GDM1 (cell line): ENCODE data around the gene FAT2.

Experiments used
- DNase-seq: peaks from one replicate; lab custom pipeline; 2025; lab: John Stamatoyannopoulos, UW

The FAT2 gene, protein sequence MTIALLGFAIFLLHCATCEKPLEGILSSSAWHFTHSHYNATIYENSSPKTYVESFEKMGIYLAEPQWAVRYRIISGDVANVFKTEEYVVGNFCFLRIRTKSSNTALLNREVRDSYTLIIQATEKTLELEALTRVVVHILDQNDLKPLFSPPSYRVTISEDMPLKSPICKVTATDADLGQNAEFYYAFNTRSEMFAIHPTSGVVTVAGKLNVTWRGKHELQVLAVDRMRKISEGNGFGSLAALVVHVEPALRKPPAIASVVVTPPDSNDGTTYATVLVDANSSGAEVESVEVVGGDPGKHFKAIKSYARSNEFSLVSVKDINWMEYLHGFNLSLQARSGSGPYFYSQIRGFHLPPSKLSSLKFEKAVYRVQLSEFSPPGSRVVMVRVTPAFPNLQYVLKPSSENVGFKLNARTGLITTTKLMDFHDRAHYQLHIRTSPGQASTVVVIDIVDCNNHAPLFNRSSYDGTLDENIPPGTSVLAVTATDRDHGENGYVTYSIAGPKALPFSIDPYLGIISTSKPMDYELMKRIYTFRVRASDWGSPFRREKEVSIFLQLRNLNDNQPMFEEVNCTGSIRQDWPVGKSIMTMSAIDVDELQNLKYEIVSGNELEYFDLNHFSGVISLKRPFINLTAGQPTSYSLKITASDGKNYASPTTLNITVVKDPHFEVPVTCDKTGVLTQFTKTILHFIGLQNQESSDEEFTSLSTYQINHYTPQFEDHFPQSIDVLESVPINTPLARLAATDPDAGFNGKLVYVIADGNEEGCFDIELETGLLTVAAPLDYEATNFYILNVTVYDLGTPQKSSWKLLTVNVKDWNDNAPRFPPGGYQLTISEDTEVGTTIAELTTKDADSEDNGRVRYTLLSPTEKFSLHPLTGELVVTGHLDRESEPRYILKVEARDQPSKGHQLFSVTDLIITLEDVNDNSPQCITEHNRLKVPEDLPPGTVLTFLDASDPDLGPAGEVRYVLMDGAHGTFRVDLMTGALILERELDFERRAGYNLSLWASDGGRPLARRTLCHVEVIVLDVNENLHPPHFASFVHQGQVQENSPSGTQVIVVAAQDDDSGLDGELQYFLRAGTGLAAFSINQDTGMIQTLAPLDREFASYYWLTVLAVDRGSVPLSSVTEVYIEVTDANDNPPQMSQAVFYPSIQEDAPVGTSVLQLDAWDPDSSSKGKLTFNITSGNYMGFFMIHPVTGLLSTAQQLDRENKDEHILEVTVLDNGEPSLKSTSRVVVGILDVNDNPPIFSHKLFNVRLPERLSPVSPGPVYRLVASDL (N-terminal part only)

DNA sequence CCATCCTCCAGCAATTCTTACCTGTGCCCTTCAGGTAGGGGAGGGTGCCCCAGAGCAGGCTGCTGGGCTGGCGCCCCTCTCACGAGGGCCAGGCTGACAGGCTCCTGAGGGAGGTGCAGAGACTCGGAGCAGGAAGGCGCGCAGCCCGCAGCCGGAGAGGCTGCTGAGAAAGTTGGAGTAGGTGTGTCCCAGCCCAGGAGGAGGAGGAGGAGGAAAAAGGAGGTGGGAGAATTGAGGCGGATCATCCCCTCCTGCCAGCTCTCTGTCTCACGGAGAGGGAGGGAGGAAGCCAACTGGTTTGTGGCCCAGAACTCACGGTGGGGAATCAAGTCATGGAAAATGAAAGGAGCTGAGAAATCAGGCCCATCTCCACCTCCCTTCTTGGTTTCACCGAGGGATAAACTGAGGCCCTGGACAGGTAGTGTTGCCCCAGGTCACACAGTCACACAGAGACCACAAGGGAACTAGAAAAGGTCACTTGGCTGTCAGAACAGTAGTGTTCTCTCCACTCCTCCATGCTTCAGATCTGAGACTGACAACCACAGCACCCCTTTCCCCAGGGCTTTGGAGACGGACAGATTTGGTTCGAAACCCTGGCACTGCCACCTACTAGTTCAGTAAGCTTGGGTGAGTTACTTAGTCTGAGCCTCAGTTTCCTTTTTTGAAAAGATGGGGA is at the start of gene FAT2:
Gene FAT2 (minus strand): TSS at position 188 of the 676 bp plus-strand sequence. CDS start 22,400 bp downstream, outside the sequence.
- no peak for DNase-seq

DNA sequence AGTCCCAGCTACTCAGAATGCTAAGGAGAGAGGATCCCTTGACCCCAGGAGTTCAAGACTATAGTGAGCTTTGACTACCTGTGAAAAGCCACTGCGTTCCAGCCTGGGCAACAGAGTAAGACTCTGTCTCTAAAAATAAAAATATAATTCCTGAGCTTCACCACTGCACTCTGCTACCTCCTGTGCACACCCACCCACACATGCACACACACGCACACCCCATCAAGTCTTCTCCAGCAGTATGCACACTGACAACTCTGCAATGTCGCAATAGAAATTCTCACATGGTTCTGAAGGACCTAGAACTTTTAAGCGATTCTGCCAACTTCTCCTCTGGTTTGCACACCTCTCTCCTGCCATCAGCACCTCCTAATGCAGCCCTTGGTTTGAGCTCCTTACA is 47.5 kb upstream of the FAT2 start:
- no peak for DNase-seq

DNA sequence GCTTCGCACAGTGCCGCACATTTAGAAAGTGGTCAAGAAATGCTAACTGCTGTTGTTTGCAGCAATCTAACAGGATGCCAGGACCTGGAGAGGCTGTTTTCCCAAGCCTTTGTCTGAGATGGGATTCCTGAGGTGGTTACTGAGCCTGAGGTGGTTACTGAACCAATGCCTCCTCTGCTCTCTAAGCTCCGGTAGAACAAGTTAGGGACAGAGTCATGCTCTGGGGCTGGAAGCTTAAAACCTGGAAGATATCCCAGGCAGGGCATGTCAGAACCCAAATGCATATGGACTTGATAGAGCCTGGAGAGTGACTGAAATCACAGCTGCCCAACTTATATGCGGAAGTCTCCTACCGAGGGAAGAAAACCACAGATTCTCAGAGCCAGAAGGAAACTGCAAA is 46.5 kb upstream of the FAT2 start:
- no peak for DNase-seq

DNA sequence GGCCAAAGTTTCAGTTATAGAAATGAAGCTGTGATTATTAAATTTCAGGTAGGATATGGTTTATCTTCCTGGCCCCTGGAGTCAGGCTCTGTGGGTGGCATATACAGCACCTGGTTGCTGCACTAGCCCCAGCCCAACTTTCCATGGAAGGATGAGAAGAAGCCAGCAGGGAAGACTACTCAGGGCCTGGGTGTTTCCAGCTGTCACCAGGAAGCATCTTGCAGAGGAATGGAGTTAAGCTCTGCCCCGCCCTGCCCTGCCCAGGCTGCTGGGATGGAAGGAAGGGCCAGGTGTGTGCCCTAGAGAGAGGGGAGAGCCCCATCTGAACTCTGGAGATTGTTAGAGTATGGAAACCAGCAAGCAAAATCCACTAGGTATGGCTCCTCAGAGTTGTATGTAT is 42.8 kb upstream of the FAT2 start:
- DNase-seq: no peak

DNA sequence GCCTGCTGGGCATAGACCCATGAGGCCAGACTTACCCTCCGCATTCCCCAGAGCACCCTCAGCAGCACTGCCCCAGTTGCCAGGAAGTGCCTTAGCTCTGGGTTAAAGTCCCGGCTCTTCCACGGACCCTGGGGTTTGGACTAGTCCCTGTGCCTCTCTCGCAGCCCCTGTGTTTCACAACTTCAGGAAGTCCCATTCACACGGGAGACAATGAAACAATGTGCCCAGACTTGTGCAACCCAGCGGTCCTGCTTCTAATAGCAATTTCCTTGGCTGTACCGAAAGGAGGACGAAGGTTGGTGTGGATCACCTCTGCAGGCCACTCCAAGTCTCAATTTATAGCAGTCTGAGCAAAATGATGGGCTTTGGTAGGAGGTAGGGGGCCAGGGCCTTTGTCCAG is 41.8 kb upstream of the FAT2 start:
- DNase-seq: no peak

DNA sequence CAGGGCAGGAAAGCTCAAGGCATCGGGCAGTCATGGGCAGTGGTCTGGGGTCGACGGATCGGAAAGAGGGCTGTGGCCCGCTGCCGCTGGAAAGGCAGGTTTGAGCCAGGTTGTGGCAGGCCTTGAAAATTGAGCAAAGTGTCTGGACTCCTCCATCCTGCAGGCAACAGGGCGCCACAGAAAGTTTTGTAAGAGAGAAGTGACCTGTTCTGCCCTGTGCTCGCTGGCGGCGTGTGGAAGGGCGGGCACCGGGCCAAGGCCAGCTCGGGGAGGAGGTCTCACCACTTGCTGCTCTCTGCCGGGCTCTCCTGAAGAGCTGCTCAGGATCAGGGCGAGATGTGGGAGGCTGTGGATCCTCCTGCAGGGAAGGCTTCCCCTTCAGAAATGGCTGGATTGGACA is 41.4 kb upstream of the FAT2 start:
- no peak for DNase-seq

DNA sequence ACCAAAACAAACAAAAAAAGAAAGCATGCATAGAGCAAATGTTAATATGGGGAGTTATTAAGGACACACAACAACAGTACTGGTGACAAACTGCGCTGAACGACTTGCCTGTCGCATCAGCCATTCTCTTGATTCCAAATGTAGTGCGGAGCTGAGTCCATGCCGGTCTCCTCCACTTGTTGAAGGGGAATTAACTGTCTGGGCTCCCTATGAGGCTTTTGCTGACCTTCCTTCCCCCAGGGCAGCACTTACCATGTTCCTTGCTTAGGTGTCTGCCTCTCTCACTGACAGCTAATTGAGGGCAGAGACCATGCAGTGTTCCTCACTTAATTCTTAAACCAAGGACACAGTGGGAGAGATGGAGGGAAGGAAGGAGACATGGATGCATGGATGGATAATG is 40.8 kb upstream of the FAT2 start:
- no peak for DNase-seq

DNA sequence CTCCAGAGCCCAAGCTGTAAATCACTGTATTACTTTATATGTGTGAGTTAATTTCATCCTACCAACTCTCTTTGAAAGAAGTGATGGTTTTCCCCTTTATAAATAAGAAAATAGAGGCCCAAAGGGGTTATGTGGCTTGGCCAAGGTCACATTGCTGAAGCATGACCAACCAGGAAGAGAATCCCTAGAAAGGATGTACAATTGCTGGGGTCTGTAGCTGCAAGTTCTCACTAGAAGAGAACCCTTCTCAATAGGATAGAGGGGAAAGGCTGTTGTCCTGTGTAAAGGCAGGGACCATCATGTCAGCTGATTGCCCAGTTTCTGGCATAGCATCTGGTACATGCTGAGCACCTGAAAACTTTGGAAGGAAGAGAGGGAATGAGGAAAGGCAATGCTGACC is 39.0 kb upstream of the FAT2 start:
- no peak for DNase-seq

DNA sequence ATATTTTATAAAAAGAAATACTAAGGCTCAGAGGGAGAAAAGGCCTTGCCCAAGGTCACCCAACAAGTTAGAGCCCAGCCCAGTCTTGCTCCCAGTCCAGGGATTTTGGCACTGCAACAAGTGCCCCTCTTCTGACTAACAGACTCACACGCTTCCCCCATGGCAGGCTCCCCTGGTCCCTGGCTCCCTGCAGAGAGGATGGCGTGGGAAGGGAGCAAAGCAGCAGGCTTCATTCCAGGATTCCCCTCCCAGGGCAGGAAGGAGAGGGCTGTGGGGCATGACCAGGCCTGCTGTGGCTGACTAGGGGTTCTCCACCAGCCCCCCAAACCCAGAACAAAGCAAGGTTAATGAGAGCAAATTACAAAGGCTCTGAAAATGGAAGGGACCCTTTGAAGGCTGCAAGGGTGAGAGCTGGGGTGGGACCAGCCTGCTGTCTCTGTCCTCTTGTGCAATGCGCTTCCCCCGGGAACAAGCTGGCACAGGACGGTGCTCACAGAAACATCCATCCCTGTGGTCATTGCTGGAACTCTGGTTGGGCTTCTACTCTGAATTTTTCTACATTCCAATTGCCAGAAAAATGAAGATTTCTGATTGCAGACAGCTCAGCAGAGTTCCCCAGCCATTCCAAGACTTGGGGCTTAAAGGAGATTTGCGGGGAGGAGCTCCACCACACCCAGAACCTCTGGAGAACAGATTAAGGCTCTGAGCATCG is 37.1 kb upstream of the FAT2 start:
- no peak for DNase-seq

DNA sequence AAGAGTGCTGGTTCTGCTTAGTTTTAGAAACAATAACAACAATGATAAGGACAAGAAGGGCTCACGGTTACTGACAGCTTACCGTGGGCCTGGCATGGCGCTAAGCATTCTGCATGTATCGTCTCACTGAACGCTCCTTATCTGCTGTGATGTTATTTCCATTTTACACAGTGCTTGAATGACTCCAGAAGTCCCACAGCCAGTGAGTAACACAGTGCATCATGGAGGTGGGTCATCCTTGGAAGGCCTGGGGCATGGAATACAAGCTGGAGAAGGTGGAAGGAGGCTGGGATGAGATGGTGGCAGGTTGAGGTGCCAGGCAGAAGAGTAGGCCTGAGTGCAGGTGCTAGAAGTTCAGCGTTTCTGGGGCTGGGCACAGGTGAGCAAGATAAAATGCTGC is 36.5 kb upstream of the FAT2 start:
- DNase-seq: no peak

DNA sequence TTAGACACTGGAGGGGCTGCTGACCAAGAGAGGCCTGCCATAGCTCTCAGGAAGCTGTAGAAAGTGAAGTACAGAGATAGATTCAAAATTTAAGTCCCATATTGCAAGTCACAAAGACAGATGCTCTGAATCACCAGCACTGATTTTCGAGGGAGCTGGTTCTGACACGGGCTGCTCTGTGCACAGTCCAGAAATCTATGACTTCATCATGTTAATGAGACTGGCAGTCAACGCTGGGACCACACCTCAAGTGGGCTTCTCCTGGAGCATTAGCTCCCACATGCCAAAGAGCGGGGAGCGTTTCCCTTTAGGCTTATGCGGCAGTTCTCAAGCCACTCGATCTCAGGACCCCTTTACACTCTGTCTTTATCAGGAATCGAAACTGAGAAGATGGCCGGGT is 34.2 kb upstream of the FAT2 start:
- DNase-seq: no peak

DNA sequence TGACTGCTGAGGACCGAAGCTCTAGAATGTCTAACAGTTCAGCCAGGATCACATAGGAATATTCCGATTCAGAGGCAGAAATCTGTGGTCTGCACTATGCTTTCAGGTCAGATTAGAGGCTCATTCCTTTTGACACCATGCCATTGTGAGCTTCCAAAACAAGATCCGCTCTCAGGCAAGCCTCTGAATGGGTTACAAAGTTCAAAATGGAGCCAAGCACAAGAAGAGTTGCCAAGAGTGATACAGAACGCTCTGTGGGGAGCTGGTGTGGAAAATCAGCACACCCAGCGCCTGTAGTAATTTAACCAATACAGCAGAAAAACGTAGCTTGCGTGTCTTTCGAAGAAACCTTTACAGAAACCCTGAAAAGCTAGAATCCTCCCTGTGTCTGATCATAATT is 33.3 kb upstream of the FAT2 start:
- no peak for DNase-seq

DNA sequence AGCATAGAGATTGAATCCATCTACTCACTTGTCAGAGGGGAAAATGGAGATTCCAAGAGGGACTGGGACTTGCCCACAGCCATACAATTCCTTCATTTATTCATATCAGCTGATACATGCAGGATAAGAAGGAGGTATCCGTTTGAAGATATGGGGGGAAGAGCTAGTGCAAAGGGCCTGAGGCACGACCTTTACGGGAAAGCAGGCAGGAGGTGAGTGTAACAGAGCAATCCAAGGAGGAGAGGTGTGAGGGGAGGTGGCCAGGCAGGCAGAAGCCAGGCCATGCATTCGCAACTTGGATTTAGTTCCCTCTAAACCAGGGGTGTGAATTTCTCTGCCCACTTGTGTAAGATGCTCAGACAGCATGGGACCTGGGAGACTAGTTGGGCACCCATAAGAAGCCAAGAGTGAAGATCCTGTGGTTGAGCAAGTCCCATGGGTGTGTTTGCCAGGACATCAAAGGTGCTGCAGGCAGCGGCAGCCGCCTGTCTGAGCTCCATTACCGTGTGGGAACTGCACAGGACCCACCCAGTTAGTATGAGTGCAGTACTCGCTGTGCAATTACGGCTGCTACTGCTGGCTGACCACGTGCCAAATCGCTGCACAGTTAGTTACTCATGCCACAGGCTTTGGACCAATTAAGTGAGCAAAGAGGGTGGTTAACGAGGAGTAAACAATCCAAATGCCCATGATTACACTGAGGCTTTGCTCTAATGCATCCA is 31.4 kb upstream of the FAT2 start:
- no peak for DNase-seq

DNA sequence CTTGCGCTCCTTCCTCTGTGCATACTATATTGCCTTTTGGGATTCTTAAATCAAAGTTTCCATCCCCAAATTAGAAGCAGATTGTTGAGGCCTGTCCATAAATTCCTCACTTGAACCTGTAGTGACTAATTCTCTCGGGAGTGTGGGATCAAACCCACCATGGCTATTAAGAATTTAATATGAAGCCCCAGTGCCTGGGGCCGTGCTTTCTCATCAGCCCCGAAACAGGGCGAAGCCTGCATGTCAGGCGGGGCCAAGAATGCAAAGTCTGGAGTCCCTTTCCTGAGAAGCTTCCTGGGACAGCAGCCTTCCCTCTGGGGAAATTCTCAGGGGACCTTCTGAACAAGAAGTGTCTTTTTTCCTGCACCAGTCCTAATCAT is 29.3 kb upstream of the FAT2 start:
- DNase-seq: no peak

DNA sequence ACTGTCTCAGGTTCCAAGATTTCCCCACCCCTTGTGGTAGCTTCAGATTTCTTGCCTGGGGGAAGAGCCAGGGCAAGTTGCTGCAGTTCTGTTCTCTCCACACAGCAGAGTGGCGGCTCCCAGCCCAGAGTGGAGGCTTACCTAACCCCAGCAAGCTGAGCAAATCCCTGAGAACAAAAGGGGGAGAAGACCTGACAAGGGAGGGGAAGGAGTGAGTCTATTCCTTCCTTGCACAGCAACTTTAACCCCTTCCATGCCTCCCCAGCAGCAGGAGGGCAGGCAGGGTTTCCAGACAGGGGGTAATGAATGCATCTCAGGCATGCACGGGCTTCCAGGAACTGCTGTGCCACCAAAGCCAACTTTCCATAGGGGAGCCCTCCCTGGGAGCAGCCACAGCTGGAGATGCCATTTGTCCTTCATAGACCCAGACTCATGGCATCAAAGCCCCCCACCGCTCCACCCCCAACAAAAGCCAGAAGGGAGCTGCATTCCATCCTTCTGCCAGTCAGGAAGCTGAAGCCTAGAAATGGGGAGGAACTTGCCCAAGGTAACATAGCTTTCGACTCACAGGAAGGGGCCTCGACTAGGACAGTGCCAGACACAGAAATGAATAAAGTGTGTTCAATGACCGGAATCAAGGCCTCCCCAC is 28.8 kb upstream of the FAT2 start:
- no peak for DNase-seq

DNA sequence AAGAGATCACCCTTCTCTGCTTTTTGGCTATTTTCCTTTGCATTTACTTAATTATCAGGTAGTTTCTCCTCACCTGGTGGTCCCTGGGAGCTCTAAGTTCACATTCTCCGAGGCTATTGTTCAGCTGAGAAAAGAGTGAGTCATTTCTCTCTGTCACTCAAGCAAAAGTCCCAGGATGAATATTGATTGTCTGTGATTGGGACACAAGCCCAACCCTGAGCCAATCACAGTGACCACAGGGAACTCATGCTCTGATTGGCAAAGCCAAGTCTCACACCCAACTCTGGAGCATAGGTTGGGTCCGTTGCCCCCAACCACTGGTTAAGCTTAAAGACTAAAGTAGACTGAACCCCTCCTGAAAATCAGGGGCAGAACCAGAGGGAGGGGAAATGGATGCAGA is 27.8 kb upstream of the FAT2 start:
- DNase-seq: no peak

DNA sequence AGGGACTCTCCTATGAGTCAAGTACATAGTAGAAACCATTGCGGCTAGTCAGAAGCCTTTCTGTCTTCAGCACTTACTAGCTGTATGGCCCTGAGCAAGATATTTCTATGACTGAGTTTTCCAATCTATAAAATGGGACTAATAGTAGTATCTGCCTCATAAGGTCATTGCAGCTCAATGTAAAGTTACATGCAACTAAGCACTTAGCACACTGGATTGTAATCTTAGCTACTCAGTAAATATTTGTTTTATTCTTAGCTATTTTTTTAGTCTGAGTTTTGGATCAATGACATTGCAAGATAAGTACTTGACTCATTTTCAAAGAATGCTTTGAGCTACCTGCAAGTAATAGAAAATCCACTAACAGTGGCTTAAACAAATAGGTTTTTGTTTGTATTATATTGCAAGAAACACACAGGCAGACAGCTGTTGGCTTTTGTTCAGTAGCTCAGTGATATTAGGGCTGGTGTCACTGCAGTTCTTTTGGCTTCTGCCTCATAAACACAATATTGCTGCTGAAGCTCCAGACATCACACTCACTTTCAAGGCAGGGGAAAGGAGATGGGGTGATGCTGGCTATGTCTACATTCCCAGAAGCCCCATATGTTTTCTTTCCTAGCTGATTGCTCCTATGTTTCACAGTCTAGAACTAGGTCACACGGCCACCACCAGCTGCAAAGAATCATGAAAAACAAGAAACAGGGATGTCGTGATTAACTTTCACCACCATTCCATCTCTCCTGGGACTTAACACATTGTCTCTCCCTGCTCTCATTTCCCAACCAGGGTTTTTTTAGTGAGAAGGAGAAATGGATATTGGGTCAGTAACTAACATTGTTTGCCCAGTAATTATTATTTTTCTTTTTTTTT is 26.9 kb upstream of the FAT2 start:
- DNase-seq: no peak

DNA sequence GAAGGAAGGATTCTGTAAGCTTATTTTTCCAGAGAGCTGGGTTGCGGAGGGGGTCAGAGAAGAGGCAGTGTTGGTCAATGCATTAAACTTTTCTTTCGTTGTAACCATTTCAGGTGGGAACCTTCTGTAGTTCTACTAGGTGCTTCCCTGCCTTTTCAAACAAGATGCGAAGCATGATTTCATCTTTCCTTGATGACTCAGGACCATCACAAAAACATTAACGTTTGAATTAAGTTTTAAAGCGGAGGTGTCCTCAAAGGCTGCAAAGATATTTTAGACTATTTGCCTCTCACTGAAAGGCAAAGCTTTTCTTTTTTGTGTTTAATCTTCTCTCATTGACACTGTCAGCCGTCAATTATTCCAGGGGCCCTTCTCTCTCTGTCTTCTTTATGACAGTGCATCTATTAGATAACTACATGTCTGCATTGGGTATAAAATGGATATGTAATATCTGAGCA is 26.3 kb upstream of the FAT2 start:
- DNase-seq: no peak

DNA sequence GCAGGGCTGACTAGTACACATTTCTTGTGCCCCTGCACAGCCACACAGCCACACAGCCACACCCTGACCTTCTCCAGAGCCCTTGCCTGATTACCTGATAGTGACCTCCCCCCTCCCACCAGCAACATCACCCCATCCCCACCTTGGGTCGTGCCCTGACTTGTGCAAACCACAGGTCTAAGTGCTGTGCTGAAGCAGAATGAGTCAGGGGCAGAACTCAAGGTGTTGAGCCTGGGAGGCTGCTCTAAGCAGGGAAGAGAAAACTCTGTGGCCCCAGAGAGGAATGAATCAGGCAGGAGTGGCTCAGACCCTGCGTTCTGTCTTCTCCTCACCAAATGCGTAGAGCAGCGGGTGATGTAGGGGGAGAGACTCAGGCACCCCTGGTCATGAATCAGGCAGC is 24.3 kb upstream of the FAT2 start:
- no peak for DNase-seq
